ENCODE results near the gene KIAA0232. TPM values are rescaled to one million over a fixed set of nuclear protein-coding genes. Genes with fewer than 3 reads are reported as not detected.

The KIAA0232 gene, protein sequence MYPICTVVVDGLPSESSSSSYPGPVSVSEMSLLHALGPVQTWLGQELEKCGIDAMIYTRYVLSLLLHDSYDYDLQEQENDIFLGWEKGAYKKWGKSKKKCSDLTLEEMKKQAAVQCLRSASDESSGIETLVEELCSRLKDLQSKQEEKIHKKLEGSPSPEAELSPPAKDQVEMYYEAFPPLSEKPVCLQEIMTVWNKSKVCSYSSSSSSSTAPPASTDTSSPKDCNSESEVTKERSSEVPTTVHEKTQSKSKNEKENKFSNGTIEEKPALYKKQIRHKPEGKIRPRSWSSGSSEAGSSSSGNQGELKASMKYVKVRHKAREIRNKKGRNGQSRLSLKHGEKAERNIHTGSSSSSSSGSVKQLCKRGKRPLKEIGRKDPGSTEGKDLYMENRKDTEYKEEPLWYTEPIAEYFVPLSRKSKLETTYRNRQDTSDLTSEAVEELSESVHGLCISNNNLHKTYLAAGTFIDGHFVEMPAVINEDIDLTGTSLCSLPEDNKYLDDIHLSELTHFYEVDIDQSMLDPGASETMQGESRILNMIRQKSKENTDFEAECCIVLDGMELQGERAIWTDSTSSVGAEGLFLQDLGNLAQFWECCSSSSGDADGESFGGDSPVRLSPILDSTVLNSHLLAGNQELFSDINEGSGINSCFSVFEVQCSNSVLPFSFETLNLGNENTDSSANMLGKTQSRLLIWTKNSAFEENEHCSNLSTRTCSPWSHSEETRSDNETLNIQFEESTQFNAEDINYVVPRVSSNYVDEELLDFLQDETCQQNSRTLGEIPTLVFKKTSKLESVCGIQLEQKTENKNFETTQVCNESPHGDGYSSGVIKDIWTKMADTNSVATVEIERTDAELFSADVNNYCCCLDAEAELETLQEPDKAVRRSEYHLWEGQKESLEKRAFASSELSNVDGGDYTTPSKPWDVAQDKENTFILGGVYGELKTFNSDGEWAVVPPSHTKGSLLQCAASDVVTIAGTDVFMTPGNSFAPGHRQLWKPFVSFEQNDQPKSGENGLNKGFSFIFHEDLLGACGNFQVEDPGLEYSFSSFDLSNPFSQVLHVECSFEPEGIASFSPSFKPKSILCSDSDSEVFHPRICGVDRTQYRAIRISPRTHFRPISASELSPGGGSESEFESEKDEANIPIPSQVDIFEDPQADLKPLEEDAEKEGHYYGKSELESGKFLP (N-terminal part only)
- 10 to 100 TPM in 2 of 6 donors, 1 to 10 TPM in 3, not detected in 1; 5.8 to 14.6 (median 8.3) TPM for polyA plus RNA-seq (ENCODE audit: low read depth in 6 of 6)

GRCh38 chr4:6782147-6782845 is at the start of gene KIAA0232:
Gene KIAA0232 (plus strand): TSS chr4:6782727. CDS start chr4:6824454, 41,727 bp downstream.
- H3K27me3 Mint-ChIP-seq: no peaks in the 10 kb centered on the region
- H3K9me3 Mint-ChIP-seq: no peaks in the 10 kb centered on the region
- peak within 1 kb of the TSS; percentile 81 to 94 (median 86) for H3K4me3 Mint-ChIP-seq
- peaks cover 18 to 33% (median 27%) of the 10 kb centered on the region in 3 donors for H3K4me1 Mint-ChIP-seq
- ATAC-seq (ENCODE audit: low read depth in 2 of 2) (peak; percentile 71 to 72), DNase-seq (peak; percentile 92)
- peak within 1 kb of the TSS; percentile 49 to 94 (median 88) for H3K27ac Mint-ChIP-seq
- no peaks in the 10 kb centered on the region for H3K36me3 Mint-ChIP-seq

- no peaks in the 10 kb centered on the region for H3K4me1 Mint-ChIP-seq
- H3K4me3 Mint-ChIP-seq: no peak overlapping the region
- peaks cover 13 to 32% (median 25%) of the 10 kb centered on the region in 3 donors for H3K27me3 Mint-ChIP-seq
- no peak for ATAC-seq (ENCODE audit: low read depth in 2 of 2)
- H3K36me3 Mint-ChIP-seq: no peaks in the 10 kb centered on the region
- DNase-seq: no peak
- no peaks in the 10 kb centered on the region for H3K9me3 Mint-ChIP-seq
- H3K27ac Mint-ChIP-seq: peak overlapping the region in 1 of 6 donors; percentile 18
Observed at GRCh38 chr4:6733358-6734164, 49.0 kb upstream of the KIAA0232 start.

- Mint-ChIP-seq H3K9me3 (peaks cover 0 to under 1% (median 0%) of the 10 kb centered on the region in 7 donors), H3K27me3 (peaks cover 13 to 32% (median 25%) of the 10 kb centered on the region in 3 donors), H3K4me3 (no peak overlapping the region), H3K36me3 (no peaks in the 10 kb centered on the region), H3K27ac (no peak overlapping the region), H3K4me1 (no peaks in the 10 kb centered on the region)
- DNase-seq (no peak), ATAC-seq (ENCODE audit: low read depth in 2 of 2) (no peak)
Observed at GRCh38 chr4:6734165-6734786, 48.3 kb upstream of the KIAA0232 start.

GRCh38 chr4:6739920-6740319 is 42.6 kb upstream of the KIAA0232 start:
- ATAC-seq (ENCODE audit: low read depth in 2 of 2) (no peak), DNase-seq (no peak)
- peaks cover 0 to 10% (median 5%) of the 10 kb centered on the region in 7 donors for H3K9me3 Mint-ChIP-seq
- H3K36me3 Mint-ChIP-seq: no peaks in the 10 kb centered on the region
- no peaks in the 10 kb centered on the region for H3K4me1 Mint-ChIP-seq
- no peak overlapping the region for H3K4me3 Mint-ChIP-seq
- no peak overlapping the region for H3K27ac Mint-ChIP-seq
- H3K27me3 Mint-ChIP-seq: peaks cover 16 to 38% (median 27%) of the 10 kb centered on the region in 3 donors

GRCh38 chr4:6740347-6740746 is 42.2 kb upstream of the KIAA0232 start:
- Mint-ChIP-seq H3K4me1 (no peaks in the 10 kb centered on the region), H3K4me3 (no peak overlapping the region), H3K27me3 (peaks cover 15 to 40% (median 31%) of the 10 kb centered on the region in 3 donors), H3K9me3 (peaks cover 0 to 10% (median 6%) of the 10 kb centered on the region in 7 donors), H3K27ac (no peak overlapping the region), H3K36me3 (no peaks in the 10 kb centered on the region)
- ATAC-seq (ENCODE audit: low read depth in 2 of 2) (no peak), DNase-seq (no peak)

- Mint-ChIP-seq H3K36me3 (no peaks in the 10 kb centered on the region), H3K4me1 (no peaks in the 10 kb centered on the region), H3K27ac (no peak overlapping the region), H3K27me3 (peaks cover 8 to 52% (median 23%) of the 10 kb centered on the region in 3 donors), H3K4me3 (no peak overlapping the region), H3K9me3 (peaks cover 0 to 10% (median 6%) of the 10 kb centered on the region in 7 donors)
- no peak for ATAC-seq (ENCODE audit: low read depth in 2 of 2)
- DNase-seq: no peak
Observed at GRCh38 chr4:6742507-6742906, 40.0 kb upstream of the KIAA0232 start.

GRCh38 chr4:6742989-6743388 is 39.5 kb upstream of the KIAA0232 start:
- H3K4me3 Mint-ChIP-seq: no peak overlapping the region
- H3K9me3 Mint-ChIP-seq: peaks cover 0 to 10% (median 6%) of the 10 kb centered on the region in 7 donors
- no peak for ATAC-seq (ENCODE audit: low read depth in 2 of 2)

GRCh38 chr4:6746721-6747293 is 35.7 kb upstream of the KIAA0232 start:
- no peak overlapping the region for H3K27ac Mint-ChIP-seq
- peaks cover 4 to 36% (median 23%) of the 10 kb centered on the region in 3 donors for H3K27me3 Mint-ChIP-seq
- H3K4me1 Mint-ChIP-seq: no peaks in the 10 kb centered on the region
- DNase-seq (no peak), ATAC-seq (ENCODE audit: low read depth in 2 of 2) (no peak)
- no peak overlapping the region for H3K4me3 Mint-ChIP-seq
- peaks cover 0 to 2% (median 0%) of the 10 kb centered on the region in 7 donors for H3K9me3 Mint-ChIP-seq
- no peaks in the 10 kb centered on the region for H3K36me3 Mint-ChIP-seq

More at GRCh38 chr4:6742989-6743388, 39.5 kb upstream of the KIAA0232 start:
- H3K27ac Mint-ChIP-seq: no peak overlapping the region
- DNase-seq: no peak
- H3K36me3 Mint-ChIP-seq: no peaks in the 10 kb centered on the region
- peaks cover 7 to 50% (median 23%) of the 10 kb centered on the region in 3 donors for H3K27me3 Mint-ChIP-seq
- H3K4me1 Mint-ChIP-seq: no peaks in the 10 kb centered on the region

- ATAC-seq (ENCODE audit: low read depth in 2 of 2) (no peak), DNase-seq (no peak)
- H3K4me1 Mint-ChIP-seq: no peaks in the 10 kb centered on the region
- no peaks in the 10 kb centered on the region for H3K36me3 Mint-ChIP-seq
- peaks cover under 1 to 36% (median 23%) of the 10 kb centered on the region in 3 donors for H3K27me3 Mint-ChIP-seq
- peaks cover 0 to 2% (median 0%) of the 10 kb centered on the region in 7 donors for H3K9me3 Mint-ChIP-seq
- no peak overlapping the region for H3K27ac Mint-ChIP-seq
- H3K4me3 Mint-ChIP-seq: no peak overlapping the region
Observed at GRCh38 chr4:6747294-6748051, 35.1 kb upstream of the KIAA0232 start.

DNA sequence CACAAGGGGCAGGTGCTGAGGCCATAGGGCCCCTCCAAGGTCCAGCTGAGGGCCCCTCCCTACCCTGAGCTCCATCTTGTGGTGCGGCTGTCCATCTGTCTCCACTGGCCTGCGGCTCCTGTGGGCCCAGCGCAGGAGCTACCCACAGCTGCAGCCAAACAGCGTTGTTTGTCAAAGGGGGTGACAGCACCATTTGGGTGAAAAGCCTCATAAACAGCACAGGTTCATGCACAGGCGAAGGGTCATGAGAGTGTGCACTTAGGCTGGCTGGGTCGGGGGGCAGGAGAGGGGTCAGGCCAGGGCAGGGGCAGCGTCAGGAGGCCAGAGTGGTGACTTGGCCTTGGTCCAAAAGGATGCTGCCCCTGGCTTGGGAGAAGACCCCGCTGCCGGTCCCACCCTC is 34.2 kb upstream of the KIAA0232 start:
- Mint-ChIP-seq H3K36me3 (no peaks in the 10 kb centered on the region), H3K9me3 (peaks cover 0 to 2% (median 0%) of the 10 kb centered on the region in 7 donors), H3K4me1 (no peaks in the 10 kb centered on the region), H3K27ac (no peak overlapping the region), H3K4me3 (no peak overlapping the region), H3K27me3 (peaks cover 0 to 31% (median 20%) of the 10 kb centered on the region in 3 donors)
- no peak for ATAC-seq (ENCODE audit: low read depth in 2 of 2)
- DNase-seq: no peak
